Renal cortical epithelial cell (primary cell): ENCODE data around the gene NBEAL1. TPM values are rescaled to one million over a fixed set of nuclear protein-coding genes. Genes with fewer than 3 reads are reported as not detected.
A peak's percentile ranks its signal among the peaks of the same experiment; 100 is the strongest.
"Not testable (repeated sequence)": the region's sequence is repeated elsewhere in the genome, so short reads cannot be mapped to it uniquely, and the experiment has no call there.

ENCODE experiments used
- DNase-seq: peaks from one replicate; pipeline ENCODE4 v3.0.0-alpha.2; 2011; ENCODE audit warnings: low read depth
- total RNA-seq: library from RNA; depleted of rRNA; stranded (reverse); fragments of >200 nt; gene quantifications from 2 replicates; pipeline ENCODE4 v1.2.3, GENCODE V29; 2014

Gene NBEAL1
- total RNA-seq, 1 donor from 2014 or later = 108 TPM

DNA sequence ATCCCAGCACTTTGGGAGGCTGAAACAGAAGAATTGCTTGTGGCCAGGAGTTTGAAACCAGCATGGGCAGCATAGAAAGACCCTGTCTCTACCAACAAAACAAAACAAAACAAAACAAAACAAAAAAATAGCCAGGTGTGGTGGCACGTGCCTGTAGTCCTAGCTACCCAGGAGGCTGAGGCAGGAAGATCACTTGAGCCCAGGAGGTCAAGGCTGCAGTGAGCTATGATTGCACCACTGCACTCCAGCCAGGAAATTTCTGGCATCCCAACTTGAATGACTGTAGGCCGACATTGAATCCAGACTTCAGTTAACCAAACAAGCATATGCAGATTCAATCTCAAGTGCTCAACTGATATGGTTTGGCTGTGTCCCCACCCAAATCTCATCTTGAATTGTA lies 215.0 kb downstream of the NBEAL1 start:
- not testable (repeated sequence) for DNase-seq

DNA sequence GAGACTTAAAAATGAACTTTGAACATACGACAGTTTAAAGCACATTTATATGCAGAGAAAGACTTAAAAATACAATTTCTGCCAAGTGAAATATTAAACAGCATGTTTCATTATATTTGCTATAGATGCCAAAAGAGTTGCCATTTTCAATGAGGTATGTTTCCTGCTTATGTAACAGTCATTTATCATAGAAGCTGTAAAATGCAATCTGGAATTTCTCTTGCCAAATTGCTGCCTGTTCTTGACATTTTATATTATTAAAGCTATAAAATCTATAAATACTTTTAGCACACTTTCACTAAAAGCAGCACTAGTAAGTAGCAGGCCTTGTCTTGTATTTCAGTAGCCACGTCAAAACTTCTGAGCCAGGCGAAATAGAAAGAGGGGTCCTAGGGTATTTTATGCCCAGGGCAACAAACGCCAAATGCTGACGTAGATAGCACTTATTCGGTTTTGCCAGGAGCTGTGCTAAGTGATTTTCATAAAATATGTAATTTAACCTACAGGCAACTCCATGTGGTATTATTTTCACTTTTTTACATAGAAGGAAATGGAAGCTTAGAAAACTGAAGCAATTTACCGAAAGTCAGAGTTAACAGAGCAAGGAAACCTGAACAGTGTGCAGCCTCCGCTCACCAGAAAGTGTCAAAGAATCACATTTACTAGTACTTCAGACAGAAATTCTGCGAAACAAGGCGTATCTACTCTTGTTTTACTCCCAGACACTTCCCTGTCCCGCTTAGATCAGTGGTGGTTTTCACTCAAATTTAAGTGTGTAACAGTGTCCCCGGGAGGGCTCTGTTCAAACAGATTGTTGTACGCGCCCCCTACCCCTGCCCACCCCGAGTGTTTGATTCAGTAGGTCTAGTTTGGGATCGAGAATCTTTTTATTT lies 222.9 kb downstream of the NBEAL1 start:
- DNase-seq = no peak

DNA sequence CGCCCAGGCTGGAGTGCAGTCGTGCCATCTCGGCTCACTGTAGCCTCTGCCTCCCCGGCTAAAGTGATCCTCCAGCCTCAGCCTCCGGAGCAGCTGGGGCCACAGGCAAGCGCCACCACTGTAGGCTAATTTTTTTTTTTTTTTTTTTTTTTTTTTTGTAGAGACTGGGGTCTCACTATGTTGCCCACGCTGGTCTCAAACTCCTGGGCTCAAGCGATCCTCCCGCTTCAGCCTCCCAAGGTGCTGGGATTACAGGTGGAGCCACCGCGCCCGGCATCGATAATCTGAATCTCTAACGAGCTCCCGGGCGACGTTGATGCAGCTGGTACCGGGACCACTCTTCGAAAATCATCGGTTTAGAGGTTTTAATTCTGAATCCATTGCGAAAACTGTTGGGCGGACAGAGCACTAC lies 223.6 kb downstream of the NBEAL1 start:
- DNase-seq = no peak

- peak; percentile 84 for DNase-seq
Measured at GRCh38 chr2:203238704-203239526, 224.2 kb downstream of the NBEAL1 start, which contains the start of gene CYP20A1. TSS of gene CYP20A1 (plus strand) at chr2:203239018. CDS start at chr2:203239063, 45 bp downstream.

DNA sequence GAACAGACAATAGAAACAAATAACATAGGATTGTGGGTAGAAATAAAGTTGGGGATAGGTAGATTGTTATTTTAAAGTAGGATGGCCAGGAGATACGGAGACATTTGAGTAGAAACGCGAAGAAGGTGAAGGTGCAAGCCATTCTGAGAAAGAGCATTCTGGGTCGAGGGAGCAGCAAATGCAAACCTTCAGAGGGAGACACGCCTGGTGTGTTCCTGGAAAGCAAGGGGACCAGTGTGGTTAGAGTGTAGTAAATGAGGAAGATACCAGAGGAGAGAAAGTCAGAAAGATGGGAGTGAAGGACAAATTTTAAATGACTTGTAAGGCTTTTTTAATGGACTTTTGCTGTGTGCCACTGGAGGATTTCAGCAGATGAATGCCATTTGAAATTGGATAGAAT lies 225.8 kb downstream of the NBEAL1 start:
- no peak for DNase-seq

- no peak for DNase-seq
Measured at GRCh38 chr2:203242518-203242917, 227.8 kb downstream of the NBEAL1 start.

DNA sequence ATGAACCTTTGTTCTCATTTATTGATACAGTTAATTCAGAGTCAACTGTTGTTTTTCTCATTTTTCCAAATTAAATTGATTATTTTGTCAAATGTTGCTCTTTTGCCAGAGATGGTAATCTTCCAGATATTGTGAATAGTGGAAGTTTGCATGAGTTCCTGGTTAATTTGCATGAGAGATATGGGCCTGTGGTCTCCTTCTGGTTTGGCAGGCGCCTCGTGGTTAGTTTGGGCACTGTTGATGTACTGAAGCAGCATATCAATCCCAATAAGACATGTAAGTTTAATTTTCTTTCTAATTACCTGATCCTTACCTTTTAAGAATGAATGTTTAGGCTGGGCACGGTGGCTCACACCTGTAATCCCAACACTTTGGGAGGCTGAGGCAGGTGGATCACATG lies 232.0 kb downstream of the NBEAL1 start:
- DNase-seq = no peak

- no peak for DNase-seq
Measured at GRCh38 chr2:203252818-203253217, 238.1 kb downstream of the NBEAL1 start.

DNA sequence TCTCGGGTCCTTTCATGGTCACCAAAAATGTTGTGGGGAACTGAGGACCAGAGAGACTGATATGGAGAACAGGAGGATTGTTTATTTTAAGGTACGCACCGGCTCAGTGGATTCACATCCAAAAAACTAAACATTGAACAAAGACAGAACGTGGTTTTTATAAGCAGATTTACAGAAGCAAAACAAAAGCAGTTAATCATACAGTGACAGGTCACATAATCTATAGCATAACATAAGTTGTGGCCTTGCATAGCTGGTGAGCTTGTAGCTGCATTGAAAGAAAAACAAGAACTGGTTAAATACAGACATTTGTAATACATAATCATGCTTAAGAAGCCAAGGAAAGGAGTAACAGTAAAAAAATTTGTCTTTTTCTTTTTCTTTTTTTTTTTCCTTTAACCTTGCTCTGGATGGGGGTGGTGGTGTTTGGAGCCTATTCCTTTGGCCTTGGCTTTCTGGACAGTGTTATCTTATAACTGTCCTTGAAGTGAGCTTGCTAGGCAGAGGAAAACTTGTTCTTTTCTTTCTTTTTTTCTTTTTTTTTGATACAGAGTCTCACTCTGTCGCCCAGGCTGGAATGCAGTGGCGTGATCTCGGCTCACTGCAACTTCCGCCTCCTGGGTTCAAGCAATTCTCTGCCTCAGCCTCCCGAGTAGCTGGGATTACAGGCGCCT lies 238.9 kb downstream of the NBEAL1 start:
- DNase-seq = not testable (repeated sequence)

DNA sequence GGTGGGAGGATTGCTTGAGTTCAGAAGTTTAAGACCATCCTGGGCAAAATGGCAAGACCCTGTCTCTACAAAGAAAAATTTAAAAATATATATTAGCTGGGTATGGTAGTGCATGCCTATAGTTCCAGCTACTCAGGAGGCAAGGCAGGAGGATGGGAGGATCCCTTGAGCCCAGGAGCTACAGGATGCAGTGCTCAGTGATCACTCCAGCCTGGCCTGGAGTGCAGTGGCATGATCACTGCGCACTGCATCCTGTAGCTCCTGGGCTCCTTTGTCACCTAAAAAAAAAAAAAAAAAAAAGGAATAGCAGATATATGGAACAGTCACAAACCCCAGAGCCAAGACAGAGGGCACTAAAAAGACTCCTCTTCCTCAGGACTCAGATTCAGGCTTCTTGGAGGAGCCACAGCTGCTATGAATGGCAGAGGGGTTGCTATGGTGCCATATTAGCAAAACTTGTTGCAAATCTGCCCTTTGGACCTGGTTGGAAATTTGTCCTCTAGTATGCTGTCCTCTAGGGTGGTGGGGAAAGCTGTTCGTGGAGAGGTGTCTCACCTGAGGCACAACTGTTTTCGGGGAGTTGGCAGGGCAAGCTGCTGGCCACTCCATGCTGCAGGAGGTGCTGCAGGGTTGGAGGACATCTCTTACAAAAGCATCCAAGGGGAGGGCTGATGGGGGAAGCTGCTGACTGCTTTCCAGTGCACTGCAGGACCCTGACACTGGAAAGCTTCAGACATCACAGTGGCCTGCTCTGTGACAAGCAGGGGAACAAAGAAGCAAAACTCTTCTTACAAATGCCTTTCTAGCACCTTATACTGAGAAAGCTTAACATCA lies 246.9 kb downstream of the NBEAL1 start:
- DNase-seq = no peak

Other genes starting within 250 kb of the NBEAL1 start
- gene ICA1L, start 143.1 kb upstream of the NBEAL1 start, total RNA-seq = 3.3 and 6.5 TPM in 2 replicates
- 38.4 and 41.1 TPM in 2 replicates for gene WDR12, start 103.2 kb upstream of the NBEAL1 start, total RNA-seq
- 3.3 and 9.2 TPM in 2 replicates for gene CARF, start 102.6 kb upstream of the NBEAL1 start, total RNA-seq
- 27.6 and 52.4 TPM in 2 replicates for gene CYP20A1, start 224.1 kb downstream of the NBEAL1 start, total RNA-seq